HepG2 (cell line): ENCODE data around the gene CCDC148. TPM values are rescaled to one million over a fixed set of nuclear protein-coding genes. Genes with fewer than 3 reads are reported as not detected.
A peak's percentile ranks its signal among the peaks of the same experiment; 100 is the strongest.

Source experiments
- ELF1 ChIP-seq: sonication (generic); formaldehyde crosslinking; IDR thresholded peaks from 2 replicates; pipeline ENCODE4 v1.4.0; 2020; ENCODE audit warnings: missing genetic modification reagents
- ELF3 ChIP-seq: IDR thresholded peaks from 2 replicates; pipeline ENCODE4 v1.6.1; 2016; ENCODE audit warnings: missing genetic modification reagents, missing compliant biosample characterization
- NCOA1 ChIP-seq: sonication (generic); formaldehyde crosslinking; IDR thresholded peaks from 2 replicates; pipeline ENCODE4 v1.9.0; 2021; ENCODE audit warnings: missing genetic modification reagents
- TOE1 ChIP-seq: sonication (generic); formaldehyde crosslinking; IDR thresholded peaks from 2 replicates; pipeline ENCODE4 v1.4.0; 2020; ENCODE audit warnings: mild to moderate bottlenecking, missing genetic modification reagents
- ZNF143 ChIP-seq: sonication (generic); formaldehyde crosslinking; IDR thresholded peaks from 2 replicates; pipeline ENCODE4 v1.4.0; 2020; ENCODE audit warnings: missing genetic modification reagents
- ZNF776 ChIP-seq: sonication (generic); formaldehyde crosslinking; IDR thresholded peaks from 2 replicates; pipeline ENCODE4 v1.4.0; 2020; ENCODE audit warnings: mild to moderate bottlenecking, missing genetic modification reagents
- ZNF879 ChIP-seq: sonication (generic); formaldehyde crosslinking; IDR thresholded peaks from 2 replicates; pipeline ENCODE4 v1.8.1; 2023; ENCODE audit warnings: missing genetic modification reagents
- polyA plus RNA-seq, 8 experiments: library from polyadenylated mRNA; depleted of rRNA in 3 of 8; stranded (reverse) in 7 of 8; unstranded in 1 of 8; fragments of >200 nt; fragmentation: Illumina TruSeq in 4 of 8; extraction: Trizol in 4 of 8; gene quantifications; 2 replicates each; pipeline versions ENCODE4 v1.2.1 to v1.2.3, GENCODE V29; 2011 to 2016; ENCODE audit warnings: low read depth in 4 of 8, missing spikeins in 1 of 8, mixed read lengths in 1 of 8; ENCODE audit not compliant: insufficient read depth in 1 of 8
- total RNA-seq, 5 experiments: library from RNA; depleted of rRNA; stranded (reverse); fragments of >200 nt; fragmentation: Illumina TruSeq; extraction: Trizol; gene quantifications; 2 replicates each; pipeline ENCODE4 v1.2.3, GENCODE V29; 2016; ENCODE audit warnings: low read depth in 1 of 5
- TF ChIP-seq, protein P1 (sequence below), 2 experiments: sonication (generic) in 1 of 2; formaldehyde crosslinking in 1 of 2; IDR thresholded peaks; 2 replicates each; pipeline versions ENCODE4 v1.6.1 to v1.9.0; 2014 to 2022; ENCODE audit warnings: antibody characterized with exemption in 1 of 2, borderline replicate concordance in 1 of 2, inconsistent platforms in 1 of 2, low read depth in 1 of 2, missing genetic modification reagents in 1 of 2
- TF ChIP-seq, protein P2 (sequence below): sonication (generic); formaldehyde crosslinking; IDR thresholded peaks from 2 replicates; pipeline ENCODE4 v1.4.0; 2020; ENCODE audit warnings: missing genetic modification reagents

Gene CCDC148
- total and polyA plus RNA-seq, 2 of the 13 experiments (the other 11 are each of a cell fraction or from before 2014, with no cell fraction given) = 0.30 to 0.49 TPM

DNA sequence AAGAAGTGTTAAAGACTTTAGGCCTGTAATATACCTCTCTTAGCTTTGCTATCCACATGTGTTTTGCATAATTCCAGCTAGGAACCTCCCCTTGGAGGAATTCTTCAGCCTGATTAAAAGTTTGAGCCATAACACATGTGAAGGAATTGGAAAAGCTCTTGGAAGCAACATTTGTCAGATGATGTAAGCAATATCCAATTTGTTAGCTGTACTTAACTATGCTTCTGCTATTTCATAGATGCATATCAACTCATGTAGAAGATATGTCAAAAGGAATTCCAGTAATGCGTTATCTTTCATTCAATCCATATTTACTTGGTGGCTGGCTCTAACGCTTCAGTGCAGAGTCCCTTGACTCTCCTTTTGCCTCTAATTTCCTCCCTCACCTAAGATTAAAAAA is 46.4 kb upstream of the CCDC148 start (continued):
- TF ChIP-seq, protein P1, sequence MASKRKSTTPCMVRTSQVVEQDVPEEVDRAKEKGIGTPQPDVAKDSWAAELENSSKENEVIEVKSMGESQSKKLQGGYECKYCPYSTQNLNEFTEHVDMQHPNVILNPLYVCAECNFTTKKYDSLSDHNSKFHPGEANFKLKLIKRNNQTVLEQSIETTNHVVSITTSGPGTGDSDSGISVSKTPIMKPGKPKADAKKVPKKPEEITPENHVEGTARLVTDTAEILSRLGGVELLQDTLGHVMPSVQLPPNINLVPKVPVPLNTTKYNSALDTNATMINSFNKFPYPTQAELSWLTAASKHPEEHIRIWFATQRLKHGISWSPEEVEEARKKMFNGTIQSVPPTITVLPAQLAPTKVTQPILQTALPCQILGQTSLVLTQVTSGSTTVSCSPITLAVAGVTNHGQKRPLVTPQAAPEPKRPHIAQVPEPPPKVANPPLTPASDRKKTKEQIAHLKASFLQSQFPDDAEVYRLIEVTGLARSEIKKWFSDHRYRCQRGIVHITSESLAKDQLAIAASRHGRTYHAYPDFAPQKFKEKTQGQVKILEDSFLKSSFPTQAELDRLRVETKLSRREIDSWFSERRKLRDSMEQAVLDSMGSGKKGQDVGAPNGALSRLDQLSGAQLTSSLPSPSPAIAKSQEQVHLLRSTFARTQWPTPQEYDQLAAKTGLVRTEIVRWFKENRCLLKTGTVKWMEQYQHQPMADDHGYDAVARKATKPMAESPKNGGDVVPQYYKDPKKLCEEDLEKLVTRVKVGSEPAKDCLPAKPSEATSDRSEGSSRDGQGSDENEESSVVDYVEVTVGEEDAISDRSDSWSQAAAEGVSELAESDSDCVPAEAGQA (IDR thresholded peaks at IDR 0.05; ENCODE audit: low read depth) = no peak
- TF ChIP-seq, protein P1 (CRISPR knock-in tag; IDR thresholded peaks at IDR 0.05; ENCODE audit: borderline replicate concordance) = no peak
- TF ChIP-seq, protein P2, sequence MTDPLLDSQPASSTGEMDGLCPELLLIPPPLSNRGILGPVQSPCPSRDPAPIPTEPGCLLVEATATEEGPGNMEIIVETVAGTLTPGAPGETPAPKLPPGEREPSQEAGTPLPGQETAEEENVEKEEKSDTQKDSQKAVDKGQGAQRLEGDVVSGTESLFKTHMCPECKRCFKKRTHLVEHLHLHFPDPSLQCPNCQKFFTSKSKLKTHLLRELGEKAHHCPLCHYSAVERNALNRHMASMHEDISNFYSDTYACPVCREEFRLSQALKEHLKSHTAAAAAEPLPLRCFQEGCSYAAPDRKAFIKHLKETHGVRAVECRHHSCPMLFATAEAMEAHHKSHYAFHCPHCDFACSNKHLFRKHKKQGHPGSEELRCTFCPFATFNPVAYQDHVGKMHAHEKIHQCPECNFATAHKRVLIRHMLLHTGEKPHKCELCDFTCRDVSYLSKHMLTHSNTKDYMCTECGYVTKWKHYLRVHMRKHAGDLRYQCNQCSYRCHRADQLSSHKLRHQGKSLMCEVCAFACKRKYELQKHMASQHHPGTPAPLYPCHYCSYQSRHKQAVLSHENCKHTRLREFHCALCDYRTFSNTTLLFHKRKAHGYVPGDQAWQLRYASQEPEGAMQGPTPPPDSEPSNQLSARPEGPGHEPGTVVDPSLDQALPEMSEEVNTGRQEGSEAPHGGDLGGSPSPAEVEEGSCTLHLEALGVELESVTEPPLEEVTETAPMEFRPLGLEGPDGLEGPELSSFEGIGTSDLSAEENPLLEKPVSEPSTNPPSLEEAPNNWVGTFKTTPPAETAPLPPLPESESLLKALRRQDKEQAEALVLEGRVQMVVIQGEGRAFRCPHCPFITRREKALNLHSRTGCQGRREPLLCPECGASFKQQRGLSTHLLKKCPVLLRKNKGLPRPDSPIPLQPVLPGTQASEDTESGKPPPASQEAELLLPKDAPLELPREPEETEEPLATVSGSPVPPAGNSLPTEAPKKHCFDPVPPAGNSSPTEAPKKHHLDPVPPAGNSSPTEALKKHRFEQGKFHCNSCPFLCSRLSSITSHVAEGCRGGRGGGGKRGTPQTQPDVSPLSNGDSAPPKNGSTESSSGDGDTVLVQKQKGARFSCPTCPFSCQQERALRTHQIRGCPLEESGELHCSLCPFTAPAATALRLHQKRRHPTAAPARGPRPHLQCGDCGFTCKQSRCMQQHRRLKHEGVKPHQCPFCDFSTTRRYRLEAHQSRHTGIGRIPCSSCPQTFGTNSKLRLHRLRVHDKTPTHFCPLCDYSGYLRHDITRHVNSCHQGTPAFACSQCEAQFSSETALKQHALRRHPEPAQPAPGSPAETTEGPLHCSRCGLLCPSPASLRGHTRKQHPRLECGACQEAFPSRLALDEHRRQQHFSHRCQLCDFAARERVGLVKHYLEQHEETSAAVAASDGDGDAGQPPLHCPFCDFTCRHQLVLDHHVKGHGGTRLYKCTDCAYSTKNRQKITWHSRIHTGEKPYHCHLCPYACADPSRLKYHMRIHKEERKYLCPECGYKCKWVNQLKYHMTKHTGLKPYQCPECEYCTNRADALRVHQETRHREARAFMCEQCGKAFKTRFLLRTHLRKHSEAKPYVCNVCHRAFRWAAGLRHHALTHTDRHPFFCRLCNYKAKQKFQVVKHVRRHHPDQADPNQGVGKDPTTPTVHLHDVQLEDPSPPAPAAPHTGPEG = no peak
- TF ChIP-seq TOE1 (CRISPR knock-in tag) = no peak
- no peak for TF ChIP-seq ZNF143 (CRISPR knock-in tag)
- no peak for TF ChIP-seq ZNF776 (CRISPR knock-in tag)
- no peak for TF ChIP-seq ZNF879 (CRISPR knock-in tag)
- no peak for TF ChIP-seq ELF1 (CRISPR knock-in tag)
- 0 out of 2 replicates have a peak, but pooled peaks have one; percentile 10 for TF ChIP-seq ELF3 (CRISPR knock-in tag)
- TF ChIP-seq NCOA1 (CRISPR knock-in tag) = no peak
